ENCODE results near the gene TPMT.

DNA sequence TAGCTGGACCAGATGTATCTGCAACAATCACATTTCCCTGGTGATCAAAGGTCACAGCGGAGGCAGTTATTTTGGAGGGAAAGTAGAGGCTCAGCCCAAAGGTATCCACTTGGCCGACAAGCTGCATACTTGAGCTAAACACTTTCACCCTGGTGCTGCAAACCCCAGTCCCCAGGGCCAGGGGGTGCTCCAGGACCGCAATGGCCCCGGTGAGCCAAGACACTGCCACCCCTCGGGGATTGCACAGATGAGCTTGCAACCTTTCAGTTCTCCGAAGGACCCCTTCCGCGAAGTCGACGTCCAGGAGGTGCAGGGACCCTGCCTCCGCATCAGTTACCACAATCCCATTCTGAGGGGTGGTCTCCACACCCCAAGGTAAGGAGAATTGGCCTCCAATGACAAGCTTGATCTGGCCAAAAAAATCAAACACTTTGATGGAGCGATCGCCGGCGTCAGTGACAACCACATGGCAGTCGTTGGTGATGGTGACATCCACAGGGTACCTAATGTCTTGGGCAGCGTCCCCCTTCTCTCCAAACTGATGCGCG is 33.2 kb downstream of the TPMT start:
- TF ChIP-seq CTCF (IDR thresholded peaks at IDR 0.05; ENCODE audit: low read length) (0 out of 2 replicates have a peak, but pooled peaks have one; percentile 5), EZH2 (optimal IDR thresholded peaks at IDR 0.05; ENCODE audit: low read depth, low read length) (no peak)
